Measurements from ENCODE around the gene TBC1D32.
"Not testable (repeated sequence)": the region's sequence is repeated elsewhere in the genome, so short reads cannot be mapped to it uniquely, and the experiment has no call there.

Gene TBC1D32

GRCh38 chr6:121076119-121076518, 258.2 kb downstream of the TBC1D32 start:
- Histone ChIP-seq H3K36me3 (ENCODE audit: control insufficient read depth, insufficient read depth, low read length) (no peaks in the 10 kb centered on the region), H3K4me1 (ENCODE audit: control insufficient read depth, insufficient read depth, low read length) (no peaks in the 10 kb centered on the region), H3K9ac (ENCODE audit: low read length) (no peak overlapping the region), H3K27me3 (ENCODE audit: control insufficient read depth, insufficient read depth, low read length) (no peaks in the 10 kb centered on the region), H3K4me3 (ENCODE audit: low read length) (no peak overlapping the region), H3K27ac (ENCODE audit: low read depth, low read length) (no peak overlapping the region)

GRCh38 chr6:121068749-121069148, 265.5 kb downstream of the TBC1D32 start:
- H3K27me3 ChIP-seq (ENCODE audit: control insufficient read depth, insufficient read depth, low read length); H3K27ac ChIP-seq (ENCODE audit: low read depth, low read length); H3K4me3 ChIP-seq (ENCODE audit: low read length); H3K9ac ChIP-seq (ENCODE audit: low read length); H3K36me3 ChIP-seq (ENCODE audit: control insufficient read depth, insufficient read depth, low read length); H3K4me1 ChIP-seq (ENCODE audit: control insufficient read depth, insufficient read depth, low read length): not testable (repeated sequence)

- Histone ChIP-seq H3K4me3 (ENCODE audit: low read length) (no peak overlapping the region), H3K4me1 (ENCODE audit: control insufficient read depth, insufficient read depth, low read length) (no peaks in the 10 kb centered on the region), H3K9ac (ENCODE audit: low read length) (no peak overlapping the region), H3K36me3 (ENCODE audit: control insufficient read depth, insufficient read depth, low read length) (no peaks in the 10 kb centered on the region), H3K27me3 (ENCODE audit: control insufficient read depth, insufficient read depth, low read length) (no peaks in the 10 kb centered on the region), H3K27ac (ENCODE audit: low read depth, low read length) (no peak overlapping the region)
Observed at GRCh38 chr6:121067381-121067780, 266.9 kb downstream of the TBC1D32 start.

DNA sequence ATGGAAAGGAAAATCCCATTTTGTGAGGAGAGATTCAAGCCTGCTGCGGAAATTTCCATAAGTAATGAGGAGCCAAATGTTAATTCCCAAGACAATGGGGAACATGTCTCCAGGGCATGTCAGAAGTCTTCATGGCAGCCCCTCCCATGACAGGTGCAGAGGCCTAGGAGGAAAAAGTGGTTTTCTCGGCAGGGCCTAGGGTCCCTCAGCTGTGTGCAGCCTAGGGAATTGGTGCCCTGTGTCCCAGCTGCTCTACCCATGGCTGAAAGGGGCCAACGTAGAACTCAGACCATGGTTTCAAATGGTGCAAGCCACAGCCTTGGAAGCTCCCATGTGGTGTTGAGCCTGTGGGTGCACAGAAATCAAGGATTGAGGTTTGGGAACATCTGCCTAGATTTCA, 269.9 kb downstream of the TBC1D32 start:
- no peak overlapping the region for H3K9ac ChIP-seq (ENCODE audit: low read length)
- H3K4me1 ChIP-seq (ENCODE audit: control insufficient read depth, insufficient read depth, low read length), result no peaks in the 10 kb centered on the region
- H3K4me3 ChIP-seq (ENCODE audit: low read length), result no peak overlapping the region
- H3K36me3 ChIP-seq (ENCODE audit: control insufficient read depth, insufficient read depth, low read length), result no peaks in the 10 kb centered on the region
- no peak overlapping the region for H3K27ac ChIP-seq (ENCODE audit: low read depth, low read length)
- H3K27me3 ChIP-seq (ENCODE audit: control insufficient read depth, insufficient read depth, low read length), result no peaks in the 10 kb centered on the region

GRCh38 chr6:121055572-121056163, 278.6 kb downstream of the TBC1D32 start:
- Histone ChIP-seq H3K4me1 (ENCODE audit: control insufficient read depth, insufficient read depth, low read length) (no peaks in the 10 kb centered on the region), H3K9ac (ENCODE audit: low read length) (no peak overlapping the region), H3K27me3 (ENCODE audit: control insufficient read depth, insufficient read depth, low read length) (no peaks in the 10 kb centered on the region), H3K36me3 (ENCODE audit: control insufficient read depth, insufficient read depth, low read length) (no peaks in the 10 kb centered on the region), H3K4me3 (ENCODE audit: low read length) (no peak overlapping the region), H3K27ac (ENCODE audit: low read depth, low read length) (no peak overlapping the region)

GRCh38 chr6:121048593-121048992, 285.7 kb downstream of the TBC1D32 start:
- not testable (repeated sequence) for H3K27ac ChIP-seq (ENCODE audit: low read depth, low read length); H3K4me3 ChIP-seq (ENCODE audit: low read length); H3K27me3 ChIP-seq (ENCODE audit: control insufficient read depth, insufficient read depth, low read length); H3K4me1 ChIP-seq (ENCODE audit: control insufficient read depth, insufficient read depth, low read length); H3K36me3 ChIP-seq (ENCODE audit: control insufficient read depth, insufficient read depth, low read length); H3K9ac ChIP-seq (ENCODE audit: low read length)

GRCh38 chr6:121044905-121045304, 289.4 kb downstream of the TBC1D32 start:
- not testable (repeated sequence) for H3K4me3 ChIP-seq (ENCODE audit: low read length); H3K27me3 ChIP-seq (ENCODE audit: control insufficient read depth, insufficient read depth, low read length); H3K9ac ChIP-seq (ENCODE audit: low read length); H3K4me1 ChIP-seq (ENCODE audit: control insufficient read depth, insufficient read depth, low read length); H3K36me3 ChIP-seq (ENCODE audit: control insufficient read depth, insufficient read depth, low read length); H3K27ac ChIP-seq (ENCODE audit: low read depth, low read length)

DNA sequence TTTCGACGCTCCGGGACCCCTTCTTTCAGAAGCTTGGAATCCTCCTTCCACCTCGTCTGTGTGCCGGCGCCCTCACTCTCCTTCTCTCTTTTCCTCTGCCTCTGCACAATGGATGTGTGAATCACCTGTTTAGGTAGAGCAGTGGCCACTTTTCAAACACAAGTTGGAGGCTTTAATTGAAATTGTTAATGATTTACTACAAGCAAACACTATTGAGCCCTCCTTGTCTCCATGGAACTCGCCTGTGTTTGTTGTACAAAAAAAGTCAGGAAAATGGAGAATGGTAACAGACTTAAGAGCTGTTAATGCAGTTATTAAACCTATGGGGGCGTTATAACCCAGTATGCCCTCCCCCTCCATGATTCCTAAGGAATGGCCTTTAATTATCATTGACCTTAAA, 290.6 kb downstream of the TBC1D32 start:
- H3K4me1 ChIP-seq (ENCODE audit: control insufficient read depth, insufficient read depth, low read length); H3K27me3 ChIP-seq (ENCODE audit: control insufficient read depth, insufficient read depth, low read length); H3K9ac ChIP-seq (ENCODE audit: low read length); H3K4me3 ChIP-seq (ENCODE audit: low read length); H3K27ac ChIP-seq (ENCODE audit: low read depth, low read length); H3K36me3 ChIP-seq (ENCODE audit: control insufficient read depth, insufficient read depth, low read length): not testable (repeated sequence)

DNA sequence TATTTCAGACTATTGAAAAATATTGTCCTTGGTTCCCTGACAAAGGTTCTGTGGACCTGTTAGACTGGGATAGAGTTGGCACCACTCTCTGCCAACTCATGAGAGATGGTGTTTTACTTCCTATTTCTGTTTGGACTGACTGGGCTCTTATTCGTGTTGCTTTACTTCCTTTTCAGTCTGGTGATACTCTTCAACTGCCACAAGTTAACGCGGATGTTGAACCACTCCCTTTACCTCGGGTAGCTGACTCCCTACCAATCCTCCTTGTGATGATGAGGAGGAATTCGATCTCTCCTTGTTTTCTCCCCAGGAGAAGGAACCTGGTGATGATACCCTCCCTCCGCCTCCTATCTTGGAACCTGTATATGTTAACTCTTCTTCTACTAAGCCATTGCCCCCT, 291.1 kb downstream of the TBC1D32 start:
- not testable (repeated sequence) for H3K36me3 ChIP-seq (ENCODE audit: control insufficient read depth, insufficient read depth, low read length); H3K27ac ChIP-seq (ENCODE audit: low read depth, low read length); H3K27me3 ChIP-seq (ENCODE audit: control insufficient read depth, insufficient read depth, low read length); H3K9ac ChIP-seq (ENCODE audit: low read length); H3K4me1 ChIP-seq (ENCODE audit: control insufficient read depth, insufficient read depth, low read length); H3K4me3 ChIP-seq (ENCODE audit: low read length)

DNA sequence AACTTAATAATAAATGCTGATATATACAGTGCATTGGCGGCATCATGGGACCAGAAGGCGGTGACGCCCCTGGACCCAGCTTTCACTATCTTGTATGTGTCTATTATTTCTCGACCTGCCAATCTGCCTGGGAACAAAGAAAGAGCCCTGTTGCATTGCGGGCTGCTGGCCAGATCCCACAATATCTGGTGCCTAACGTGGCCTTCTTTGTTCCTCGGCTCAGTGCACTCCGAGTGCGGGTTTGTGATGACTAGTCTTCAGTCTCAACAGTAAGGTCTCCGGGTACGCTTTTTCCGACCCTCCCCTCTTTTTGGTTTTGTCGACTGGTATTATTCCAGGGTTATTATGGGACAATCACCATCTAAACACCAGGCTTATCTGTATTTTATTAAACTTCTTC, 291.5 kb downstream of the TBC1D32 start:
- no peaks in the 10 kb centered on the region for H3K36me3 ChIP-seq (ENCODE audit: control insufficient read depth, insufficient read depth, low read length)
- H3K27me3 ChIP-seq (ENCODE audit: control insufficient read depth, insufficient read depth, low read length), result no peaks in the 10 kb centered on the region
- no peak overlapping the region for H3K4me3 ChIP-seq (ENCODE audit: low read length)
- H3K9ac ChIP-seq (ENCODE audit: low read length), result no peak overlapping the region
- no peaks in the 10 kb centered on the region for H3K4me1 ChIP-seq (ENCODE audit: control insufficient read depth, insufficient read depth, low read length)
- no peak overlapping the region for H3K27ac ChIP-seq (ENCODE audit: low read depth, low read length)

- H3K4me1 ChIP-seq (ENCODE audit: control insufficient read depth, insufficient read depth, low read length), result no peaks in the 10 kb centered on the region
- H3K4me3 ChIP-seq (ENCODE audit: low read length), result no peak overlapping the region
- H3K27ac ChIP-seq (ENCODE audit: low read depth, low read length), result no peak overlapping the region
- no peaks in the 10 kb centered on the region for H3K27me3 ChIP-seq (ENCODE audit: control insufficient read depth, insufficient read depth, low read length)
- H3K36me3 ChIP-seq (ENCODE audit: control insufficient read depth, insufficient read depth, low read length), result no peaks in the 10 kb centered on the region
- no peak overlapping the region for H3K9ac ChIP-seq (ENCODE audit: low read length)
Observed at GRCh38 chr6:121040831-121041230, 293.4 kb downstream of the TBC1D32 start.

- Histone ChIP-seq H3K9ac (ENCODE audit: low read length) (no peak overlapping the region), H3K27me3 (ENCODE audit: control insufficient read depth, insufficient read depth, low read length) (no peaks in the 10 kb centered on the region), H3K27ac (ENCODE audit: low read depth, low read length) (no peak overlapping the region), H3K36me3 (ENCODE audit: control insufficient read depth, insufficient read depth, low read length) (no peaks in the 10 kb centered on the region), H3K4me1 (ENCODE audit: control insufficient read depth, insufficient read depth, low read length) (no peaks in the 10 kb centered on the region), H3K4me3 (ENCODE audit: low read length) (no peak overlapping the region)
Observed at GRCh38 chr6:121033091-121033490, 301.2 kb downstream of the TBC1D32 start.

- Histone ChIP-seq H3K9ac (ENCODE audit: low read length) (no peak overlapping the region), H3K4me3 (ENCODE audit: low read length) (no peak overlapping the region), H3K36me3 (ENCODE audit: control insufficient read depth, insufficient read depth, low read length) (no peaks in the 10 kb centered on the region), H3K27me3 (ENCODE audit: control insufficient read depth, insufficient read depth, low read length) (no peaks in the 10 kb centered on the region), H3K27ac (ENCODE audit: low read depth, low read length) (no peak overlapping the region), H3K4me1 (ENCODE audit: control insufficient read depth, insufficient read depth, low read length) (no peaks in the 10 kb centered on the region)
Observed at GRCh38 chr6:121032268-121033006, 301.8 kb downstream of the TBC1D32 start.

All from rectal smooth muscle tissue (tissue), 1 donor.